Eye (tissue), 1 donor: ENCODE results near the gene BRINP3.
"Not testable (repeated sequence)": the region's sequence is repeated elsewhere in the genome, so short reads cannot be mapped to it uniquely, and the experiment has no call there.

Experiments
- DNase-seq: peaks from one replicate; pipeline ENCODE4 v3.0.0-alpha.2; 2015

BRINP3 gene

GRCh38 chr1:190477762-190478148, at the start of gene BRINP3:
Gene BRINP3, minus strand, starts transcription at chr1:190477864.
- DNase-seq, result no peak

- DNase-seq, result no peak
Measured at GRCh38 chr1:190511554-190511953, 33.9 kb upstream of the BRINP3 start.

- DNase-seq, result no peak
Measured at GRCh38 chr1:190507357-190507756, 29.7 kb upstream of the BRINP3 start.

- not testable (repeated sequence) for DNase-seq
Measured at GRCh38 chr1:190504539-190504938, 26.9 kb upstream of the BRINP3 start.

- peak; percentile 55 for DNase-seq
Measured at GRCh38 chr1:190497565-190497964, 19.9 kb upstream of the BRINP3 start.

GRCh38 chr1:190494451-190494850, 16.8 kb upstream of the BRINP3 start:
- DNase-seq, result no peak

GRCh38 chr1:190491404-190491803, 13.7 kb upstream of the BRINP3 start:
- DNase-seq, result no peak

GRCh38 chr1:190484045-190484444, 6.4 kb upstream of the BRINP3 start:
- no peak for DNase-seq

- no peak for DNase-seq
Measured at GRCh38 chr1:190480231-190480630, 2.6 kb upstream of the BRINP3 start.

- no peak for DNase-seq
Measured at GRCh38 chr1:190479516-190479915, 1.9 kb upstream of the BRINP3 start.

- no peak for DNase-seq
Measured at GRCh38 chr1:190479050-190479397, 1.4 kb upstream of the BRINP3 start.

- peak; percentile 85 for DNase-seq
Measured at GRCh38 chr1:190478149-190479049, 735 bp upstream of the BRINP3 start.

GRCh38 chr1:190476806-190477205, 858 bp downstream of the BRINP3 start:
- no peak for DNase-seq

- no peak for DNase-seq
Measured at GRCh38 chr1:190476321-190476720, 1.3 kb downstream of the BRINP3 start.

GRCh38 chr1:190475421-190476141, 2.1 kb downstream of the BRINP3 start:
- DNase-seq, result peak; percentile 56

- peak; percentile 54 for DNase-seq
Measured at GRCh38 chr1:190474650-190475211, 2.9 kb downstream of the BRINP3 start.

GRCh38 chr1:190474010-190474409, 3.7 kb downstream of the BRINP3 start:
- DNase-seq, result no peak

- DNase-seq, result no peak
Measured at GRCh38 chr1:190472494-190472893, 5.2 kb downstream of the BRINP3 start.

- DNase-seq, result no peak
Measured at GRCh38 chr1:190472042-190472441, 5.6 kb downstream of the BRINP3 start.

- DNase-seq, result no peak
Measured at GRCh38 chr1:190464690-190465089, 13.0 kb downstream of the BRINP3 start.

GRCh38 chr1:190456129-190456528, 21.5 kb downstream of the BRINP3 start:
- no peak for DNase-seq

- no peak for DNase-seq
Measured at GRCh38 chr1:190455631-190456030, 22.0 kb downstream of the BRINP3 start.

- no peak for DNase-seq
Measured at GRCh38 chr1:190453550-190453949, 24.1 kb downstream of the BRINP3 start.
